Measurements from ENCODE around the gene ZNF561. TPM values are rescaled to one million over a fixed set of nuclear protein-coding genes. Genes with fewer than 3 reads are reported as not detected.
"Not testable (repeated sequence)": the region's sequence is repeated elsewhere in the genome, so short reads cannot be mapped to it uniquely, and the experiment has no call there.

The ZNF561 gene
- total RNA-seq, 1 donor from 2014 or later: 71.8 TPM

DNA sequence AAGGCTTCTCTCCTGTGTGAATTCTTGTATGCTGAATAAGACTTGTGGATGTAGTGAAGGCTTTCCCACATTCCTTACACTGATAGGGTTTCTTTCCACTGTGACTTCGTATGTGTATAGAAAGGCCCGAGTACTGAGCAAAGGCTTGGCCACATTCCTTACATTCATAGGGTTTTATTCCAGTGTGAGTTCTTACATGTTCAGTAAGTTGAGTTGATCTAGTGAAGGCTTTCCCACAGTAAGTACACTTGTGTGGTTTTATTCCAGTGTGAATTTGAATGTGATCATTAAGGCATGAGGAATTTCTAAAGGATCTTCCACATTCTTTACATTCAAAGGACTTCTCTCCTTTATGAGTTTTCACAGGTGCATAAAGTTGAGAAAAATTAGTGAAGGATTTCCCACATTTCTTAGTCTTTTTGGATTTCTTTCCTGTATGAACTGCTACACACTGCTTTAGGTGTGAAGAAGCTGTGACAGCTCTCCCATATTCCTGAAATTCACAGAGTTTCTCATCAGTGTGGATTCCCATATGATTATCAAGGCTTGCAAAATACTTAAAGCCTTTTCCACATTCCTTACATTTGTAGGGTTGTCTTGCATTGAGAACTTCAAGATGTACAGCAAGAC is 10.4 kb downstream of the ZNF561 start:
- Mint-ChIP-seq H3K4me1 (ENCODE audit: low read depth, unreplicated experiment) (no peaks in the 10 kb centered on the region), H3K27ac (ENCODE audit: unreplicated experiment) (no peak overlapping the region), H3K9me3 (ENCODE audit: unreplicated experiment) (peaks cover 10% of the 10 kb centered on the region), H3K27me3 (ENCODE audit: unreplicated experiment) (peaks cover 2% of the 10 kb centered on the region), H3K36me3 (ENCODE audit: unreplicated experiment) (peaks cover 44% of the 10 kb centered on the region), H3K4me3 (ENCODE audit: unreplicated experiment) (no peak overlapping the region)
- no peak for DNase-seq
- TF ChIP-seq, protein P1, sequence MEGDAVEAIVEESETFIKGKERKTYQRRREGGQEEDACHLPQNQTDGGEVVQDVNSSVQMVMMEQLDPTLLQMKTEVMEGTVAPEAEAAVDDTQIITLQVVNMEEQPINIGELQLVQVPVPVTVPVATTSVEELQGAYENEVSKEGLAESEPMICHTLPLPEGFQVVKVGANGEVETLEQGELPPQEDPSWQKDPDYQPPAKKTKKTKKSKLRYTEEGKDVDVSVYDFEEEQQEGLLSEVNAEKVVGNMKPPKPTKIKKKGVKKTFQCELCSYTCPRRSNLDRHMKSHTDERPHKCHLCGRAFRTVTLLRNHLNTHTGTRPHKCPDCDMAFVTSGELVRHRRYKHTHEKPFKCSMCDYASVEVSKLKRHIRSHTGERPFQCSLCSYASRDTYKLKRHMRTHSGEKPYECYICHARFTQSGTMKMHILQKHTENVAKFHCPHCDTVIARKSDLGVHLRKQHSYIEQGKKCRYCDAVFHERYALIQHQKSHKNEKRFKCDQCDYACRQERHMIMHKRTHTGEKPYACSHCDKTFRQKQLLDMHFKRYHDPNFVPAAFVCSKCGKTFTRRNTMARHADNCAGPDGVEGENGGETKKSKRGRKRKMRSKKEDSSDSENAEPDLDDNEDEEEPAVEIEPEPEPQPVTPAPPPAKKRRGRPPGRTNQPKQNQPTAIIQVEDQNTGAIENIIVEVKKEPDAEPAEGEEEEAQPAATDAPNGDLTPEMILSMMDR (IDR thresholded peaks at IDR 0.05; ENCODE audit: partially characterized antibody, unreplicated experiment): no peak

DNA sequence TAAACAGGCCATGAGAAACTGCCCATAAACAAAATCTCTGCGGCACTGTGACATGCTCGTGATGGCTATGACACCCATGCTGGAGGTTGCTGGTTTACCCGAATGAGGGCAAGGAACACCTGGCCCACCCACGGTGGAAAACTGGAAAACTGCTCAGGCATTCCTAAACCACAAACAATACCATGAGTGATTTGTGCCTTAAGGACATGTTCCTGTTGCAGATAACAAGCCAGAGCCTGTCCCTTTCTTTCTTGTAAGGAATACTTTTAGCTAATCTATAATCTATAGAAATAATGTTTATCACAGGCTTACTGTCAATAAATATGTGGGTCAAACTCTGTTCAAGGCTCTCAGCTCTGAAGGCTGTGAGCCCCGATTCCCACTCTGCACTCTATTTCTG is 12.1 kb downstream of the ZNF561 start:
- Mint-ChIP-seq H3K27me3 (ENCODE audit: unreplicated experiment) (peaks cover 2% of the 10 kb centered on the region), H3K36me3 (ENCODE audit: unreplicated experiment) (peaks cover 44% of the 10 kb centered on the region), H3K4me1 (ENCODE audit: low read depth, unreplicated experiment) (no peaks in the 10 kb centered on the region), H3K27ac (ENCODE audit: unreplicated experiment) (no peak overlapping the region), H3K4me3 (ENCODE audit: unreplicated experiment) (no peak overlapping the region), H3K9me3 (ENCODE audit: unreplicated experiment) (peaks cover 10% of the 10 kb centered on the region)
- TF ChIP-seq, protein P1 (IDR thresholded peaks at IDR 0.05; ENCODE audit: partially characterized antibody, unreplicated experiment): no peak
- DNase-seq: no peak

DNA sequence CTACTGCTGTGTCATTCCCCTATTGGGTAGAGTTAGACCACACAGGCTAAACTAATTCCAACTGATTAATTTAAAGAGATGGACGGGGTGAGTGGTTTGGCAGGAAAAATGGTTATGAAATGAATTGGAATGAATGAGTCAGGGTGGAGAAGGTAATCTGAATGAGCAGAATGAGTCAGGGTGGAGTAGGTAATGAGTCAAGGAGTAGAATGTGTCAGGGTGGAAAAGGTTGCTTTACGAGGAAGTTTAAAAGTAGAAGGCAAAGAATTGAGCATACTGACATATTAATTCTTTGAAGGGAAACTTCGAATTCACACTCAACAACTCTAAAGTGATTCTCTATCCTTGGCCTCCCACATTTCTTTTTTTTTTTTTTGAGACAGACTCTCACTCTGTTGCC is 24.0 kb downstream of the ZNF561 start:
- Mint-ChIP-seq H3K27ac (ENCODE audit: unreplicated experiment) (no peak overlapping the region), H3K9me3 (ENCODE audit: unreplicated experiment) (peaks cover 7% of the 10 kb centered on the region), H3K27me3 (ENCODE audit: unreplicated experiment) (peaks cover 2% of the 10 kb centered on the region), H3K4me3 (ENCODE audit: unreplicated experiment) (no peak overlapping the region), H3K4me1 (ENCODE audit: low read depth, unreplicated experiment) (no peaks in the 10 kb centered on the region), H3K36me3 (ENCODE audit: unreplicated experiment) (no peaks in the 10 kb centered on the region)
- TF ChIP-seq, protein P1 (IDR thresholded peaks at IDR 0.05; ENCODE audit: partially characterized antibody, unreplicated experiment): no peak
- DNase-seq: no peak

DNA sequence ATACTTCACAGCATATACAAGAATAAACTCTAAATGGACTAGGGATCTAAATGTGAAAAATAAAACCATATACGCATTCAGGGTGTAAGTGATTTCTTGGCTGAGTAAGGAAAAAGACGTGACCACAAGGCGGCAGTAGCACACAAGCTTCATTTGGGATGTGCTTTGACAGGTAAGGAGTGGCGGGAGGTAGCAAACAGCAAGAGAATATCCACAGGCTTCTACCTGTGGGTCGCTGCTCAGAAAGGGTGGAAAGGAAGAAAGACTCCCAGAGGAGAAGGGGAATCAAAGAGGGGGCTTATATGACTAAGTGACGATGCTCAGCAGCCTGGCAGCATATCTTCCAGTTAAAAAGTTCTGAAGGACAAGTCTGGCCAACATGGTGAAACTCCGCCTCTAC is 34.3 kb downstream of the ZNF561 start:
- Mint-ChIP-seq H3K36me3 (ENCODE audit: unreplicated experiment) (no peaks in the 10 kb centered on the region), H3K9me3 (ENCODE audit: unreplicated experiment) (peaks cover 7% of the 10 kb centered on the region), H3K4me3 (ENCODE audit: unreplicated experiment) (no peak overlapping the region), H3K27ac (ENCODE audit: unreplicated experiment) (no peak overlapping the region), H3K4me1 (ENCODE audit: low read depth, unreplicated experiment) (peaks cover 5% of the 10 kb centered on the region), H3K27me3 (ENCODE audit: unreplicated experiment) (no peaks in the 10 kb centered on the region)
- TF ChIP-seq, protein P1 (IDR thresholded peaks at IDR 0.05; ENCODE audit: partially characterized antibody, unreplicated experiment): peak; percentile 67
- peak; percentile 74 for DNase-seq

DNA sequence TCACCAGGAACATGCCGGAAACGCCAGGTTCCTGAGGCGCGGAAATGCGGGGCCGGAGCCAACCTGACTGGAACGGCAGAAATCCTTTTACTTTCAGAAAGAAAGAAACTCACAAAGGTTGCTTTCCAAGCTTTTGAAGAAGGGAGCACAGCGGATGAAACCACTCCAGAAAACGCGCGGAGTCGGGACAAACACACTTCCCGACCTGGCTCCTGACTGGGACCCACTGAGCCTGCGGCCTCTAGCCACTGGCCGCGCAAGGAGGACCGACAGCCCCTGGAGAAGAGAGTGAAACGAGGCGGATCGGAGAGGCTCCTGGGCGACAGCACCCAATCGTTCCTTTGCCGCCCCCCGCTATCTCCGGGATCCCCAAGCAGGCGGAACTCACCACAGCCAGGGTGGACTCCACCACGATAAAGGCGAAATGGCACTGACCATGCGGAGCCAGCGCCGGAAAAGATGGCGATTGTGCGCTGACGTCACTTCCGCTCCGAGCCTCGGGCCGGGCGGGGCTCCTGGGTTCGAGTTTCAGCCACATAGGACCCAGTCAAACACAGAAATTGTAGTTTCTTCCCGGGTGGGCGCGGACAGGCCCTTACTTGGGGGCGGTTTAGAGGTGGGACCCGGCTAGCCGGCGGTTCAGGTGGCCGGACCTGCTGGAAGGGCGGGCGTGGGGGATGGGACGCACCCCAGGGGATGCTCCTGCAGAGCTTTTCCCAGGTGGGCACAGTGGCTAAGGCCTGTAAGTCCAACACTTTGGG is 36.8 kb downstream of the ZNF561 start, which contains the start of gene ZNF121:
TSS of gene ZNF121 (minus strand) at position 432 of the 761 bp plus-strand sequence. CDS start 16,407 bp downstream, outside the sequence.
- peak within 1 kb of the TSS; percentile 94 for H3K4me3 Mint-ChIP-seq (ENCODE audit: unreplicated experiment)
- H3K9me3 Mint-ChIP-seq (ENCODE audit: unreplicated experiment): peaks cover 7% of the 10 kb centered on the region
- no peaks in the 10 kb centered on the region for H3K27me3 Mint-ChIP-seq (ENCODE audit: unreplicated experiment)
- TF ChIP-seq, protein P1 (IDR thresholded peaks at IDR 0.05; ENCODE audit: partially characterized antibody, unreplicated experiment): no peak
- peak; percentile 89 for DNase-seq
- peak within 1 kb of the TSS; percentile 89 for H3K27ac Mint-ChIP-seq (ENCODE audit: unreplicated experiment)
- peaks cover 9% of the 10 kb centered on the region for H3K4me1 Mint-ChIP-seq (ENCODE audit: low read depth, unreplicated experiment)
- H3K36me3 Mint-ChIP-seq (ENCODE audit: unreplicated experiment): peaks cover 10% of the 10 kb centered on the region

DNA sequence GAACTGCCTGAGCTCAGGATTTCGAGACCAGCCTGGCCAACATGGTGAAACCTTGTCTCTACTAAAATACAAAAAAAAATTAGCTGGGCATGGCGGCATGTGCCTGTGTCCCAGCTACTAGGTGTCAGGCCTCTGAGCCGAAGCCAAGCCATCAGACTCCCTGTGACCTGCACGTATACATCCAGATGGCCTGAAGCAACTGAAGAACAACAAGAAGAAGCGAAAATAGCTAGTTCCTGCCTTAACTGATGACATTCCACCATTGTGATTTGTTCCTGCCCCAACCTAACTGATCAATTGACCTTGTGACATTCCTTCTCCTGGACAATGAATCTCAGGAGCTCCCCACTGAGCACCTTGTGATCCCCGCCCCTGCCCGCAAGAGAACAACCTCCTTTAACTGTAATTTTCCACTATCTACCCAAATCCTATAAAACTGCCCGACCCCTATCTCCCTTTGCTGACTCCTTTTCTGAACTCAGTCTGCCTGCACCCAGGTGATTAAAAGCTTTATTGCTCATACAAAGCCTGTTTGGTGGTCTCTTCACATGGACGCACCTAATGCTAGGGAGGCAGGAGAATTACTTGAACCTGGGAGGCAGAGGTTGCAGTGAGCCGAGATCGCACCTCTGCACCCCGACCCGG is 38.8 kb downstream of the ZNF561 start:
- DNase-seq; H3K9me3 Mint-ChIP-seq (ENCODE audit: unreplicated experiment); H3K27me3 Mint-ChIP-seq (ENCODE audit: unreplicated experiment); H3K4me1 Mint-ChIP-seq (ENCODE audit: low read depth, unreplicated experiment): not testable (repeated sequence)
- peak overlapping the region; percentile 78 for H3K4me3 Mint-ChIP-seq (ENCODE audit: unreplicated experiment)
- H3K27ac Mint-ChIP-seq (ENCODE audit: unreplicated experiment): peak overlapping the region; percentile 52
- peaks cover 21% of the 10 kb centered on the region for H3K36me3 Mint-ChIP-seq (ENCODE audit: unreplicated experiment)

Measured in glutamatergic neuron (in vitro differentiated cells).